ENCODE results near the gene ATP5PD. TPM values are rescaled to one million over a fixed set of nuclear protein-coding genes. Genes with fewer than 3 reads are reported as not detected.

ATP5PD gene
- polyA plus RNA-seq, 1 donor (not counting 4 experiments of a cell fraction or from before 2014, with no cell fraction given): 276 TPM

GRCh38 chr17:74994440-74994839 is 52.3 kb downstream of the ATP5PD start:
- Histone ChIP-seq H3K4me3 (ENCODE audit: control insufficient read depth in 2 of 3, extremely low read depth in 1 of 3, insufficient read depth in 2 of 3, low read depth in 1 of 3, low read length in 3 of 3) (no peak overlapping the region), H3K4me1 (ENCODE audit: control insufficient read depth, extremely low read depth, insufficient read depth, low read length) (peaks cover 29% of the 10 kb centered on the region), H3K27ac (ENCODE audit: control insufficient read depth, insufficient read depth, low read length) (no peak overlapping the region), H2AFZ (ENCODE audit: control insufficient read depth, low read length) (no peak overlapping the region), H3K36me3 (ENCODE audit: control insufficient read depth in 2 of 2, extremely low read depth in 1 of 2, insufficient read depth in 2 of 2, low read length in 2 of 2) (peaks cover 4 to 6% of the 10 kb centered on the region in 2 experiments), H3K9me3 (ENCODE audit: control insufficient read depth, low read depth, low read length) (no peaks in the 10 kb centered on the region), H3K9ac (ENCODE audit: control insufficient read depth, extremely low read depth, insufficient read depth, low read length) (no peak overlapping the region), H3K79me2 (ENCODE audit: control insufficient read depth, insufficient read depth, low read length) (no peaks in the 10 kb centered on the region), H4K20me1 (ENCODE audit: control insufficient read depth, extremely low read depth, insufficient read depth, low read length) (no peaks in the 10 kb centered on the region), H3K27me3 (ENCODE audit: control insufficient read depth, extremely low read depth, insufficient read depth, low read length) (no peaks in the 10 kb centered on the region), H3K9me1 (ENCODE audit: control insufficient read depth, extremely low read depth, insufficient read depth, low read length) (peaks cover 2% of the 10 kb centered on the region), H3K4me2 (ENCODE audit: control insufficient read depth, extremely low read depth, insufficient read depth, low read depth, low read length) (no peak overlapping the region)
- dilution Hi-C loops (cut with MboI; ENCODE audit: extremely low pct_ligation_motif_present, low sequenced_read_pairs): no loop called here
- DNase-seq (ENCODE audit: low read depth, low spot score) (no peak), FAIRE-seq (no peak)
- TF ChIP-seq EZH2 (IDR thresholded peaks at IDR 0.05; ENCODE audit: low read length) (no peak), CTCF (optimal IDR thresholded peaks at IDR 0.05 in 1 of 3, IDR thresholded peaks at IDR 0.05 in 1 of 3, conservative IDR thresholded peaks at IDR 0.05 in 1 of 3; ENCODE audit: extremely low read depth in 1 of 3, insufficient read depth in 2 of 3, low read length in 3 of 3) (no peak)

GRCh38 chr17:74992223-74992622 is 54.5 kb downstream of the ATP5PD start:
- DNase-seq (ENCODE audit: low read depth, low spot score): no peak
- Histone ChIP-seq H3K27ac (ENCODE audit: control insufficient read depth, insufficient read depth, low read length) (no peak overlapping the region), H3K9ac (ENCODE audit: control insufficient read depth, extremely low read depth, insufficient read depth, low read length) (no peak overlapping the region), H3K9me3 (ENCODE audit: control insufficient read depth, low read depth, low read length) (no peaks in the 10 kb centered on the region), H3K4me2 (ENCODE audit: control insufficient read depth, extremely low read depth, insufficient read depth, low read depth, low read length) (no peak overlapping the region), H2AFZ (ENCODE audit: control insufficient read depth, low read length) (no peak overlapping the region), H3K4me3 (ENCODE audit: control insufficient read depth in 2 of 3, extremely low read depth in 1 of 3, insufficient read depth in 2 of 3, low read depth in 1 of 3, low read length in 3 of 3) (no peak overlapping the region), H3K27me3 (ENCODE audit: control insufficient read depth, extremely low read depth, insufficient read depth, low read length) (no peaks in the 10 kb centered on the region), H3K4me1 (ENCODE audit: control insufficient read depth, extremely low read depth, insufficient read depth, low read length) (peaks cover 37% of the 10 kb centered on the region), H3K36me3 (ENCODE audit: control insufficient read depth in 2 of 2, extremely low read depth in 1 of 2, insufficient read depth in 2 of 2, low read length in 2 of 2) (peaks cover 0 to 2% of the 10 kb centered on the region in 2 experiments), H4K20me1 (ENCODE audit: control insufficient read depth, extremely low read depth, insufficient read depth, low read length) (no peaks in the 10 kb centered on the region), H3K9me1 (ENCODE audit: control insufficient read depth, extremely low read depth, insufficient read depth, low read length) (peaks cover 2% of the 10 kb centered on the region), H3K79me2 (ENCODE audit: control insufficient read depth, insufficient read depth, low read length) (peaks cover 2% of the 10 kb centered on the region)
- dilution Hi-C loops (cut with MboI; ENCODE audit: extremely low pct_ligation_motif_present, low sequenced_read_pairs): no loop called here
- TF ChIP-seq CTCF (optimal IDR thresholded peaks at IDR 0.05 in 1 of 3, IDR thresholded peaks at IDR 0.05 in 1 of 3, conservative IDR thresholded peaks at IDR 0.05 in 1 of 3; ENCODE audit: extremely low read depth in 1 of 3, insufficient read depth in 2 of 3, low read length in 3 of 3) (no peak), EZH2 (IDR thresholded peaks at IDR 0.05; ENCODE audit: low read length) (no peak)
- no peak for FAIRE-seq

Data from keratinocyte (primary cell).